Mesenteric fat pad (tissue), 1 donor: ENCODE results near the gene SNX7. TPM values are rescaled to one million over a fixed set of nuclear protein-coding genes. Genes with fewer than 3 reads are reported as not detected.

Experiments used
- DNase-seq: peaks from one replicate; pipeline ENCODE4 v3.0.0-alpha.2; 2020; ENCODE audit warnings: low spot score
- total RNA-seq: library from RNA; stranded (reverse); fragmentation: NEBNext Ultra II Directional; extraction: Animal tissue kit (Norgen Biotek cat#: 25700); gene quantifications from one replicate; pipeline ENCODE4 v1.2.1, GENCODE V29; 2021
- donor health status: DM: yes; HTN: yes; CAD: no.

Gene SNX7
- total RNA-seq, 1 donor from 2014 or later = 14.3 TPM

GRCh38 chr1:98764485-98764884 lies 103.0 kb downstream of the SNX7 start:
- no peak for DNase-seq

- no peak for DNase-seq
Measured at GRCh38 chr1:98766255-98766654, 104.7 kb downstream of the SNX7 start.

GRCh38 chr1:98769162-98769561 lies 107.6 kb downstream of the SNX7 start:
- no peak for DNase-seq

GRCh38 chr1:98781906-98782305 lies 120.4 kb downstream of the SNX7 start:
- no peak for DNase-seq

GRCh38 chr1:98783821-98784220 lies 122.3 kb downstream of the SNX7 start:
- no peak for DNase-seq

GRCh38 chr1:98791498-98791897 lies 130.0 kb downstream of the SNX7 start:
- no peak for DNase-seq

GRCh38 chr1:98792123-98792522 lies 130.6 kb downstream of the SNX7 start:
- DNase-seq = no peak

GRCh38 chr1:98793136-98793535 lies 131.6 kb downstream of the SNX7 start:
- no peak for DNase-seq

- no peak for DNase-seq
Measured at GRCh38 chr1:98794196-98794886, 132.8 kb downstream of the SNX7 start.

- DNase-seq = no peak
Measured at GRCh38 chr1:98796049-98796448, 134.5 kb downstream of the SNX7 start.

- DNase-seq = no peak
Measured at GRCh38 chr1:98797506-98797905, 136.0 kb downstream of the SNX7 start.
